DOHH2 (cell line): ENCODE measurements around the gene CASZ1.

Experiments used
- H3F3A ChIP-seq: fragments of 200-600 bp; sonication (generic), shearing (Covaris generic); 2 replicates; pipeline ENCODE4 v1.6.0; 2016; ENCODE audit warnings: antibody characterized with exemption, mild to moderate bottlenecking; ENCODE audit not compliant: control insufficient read depth, insufficient read depth
- H3K27ac ChIP-seq: fragments of 200-600 bp; sonication (generic); 2 replicates; pipeline ENCODE4 v1.5.1; 2014; ENCODE audit warnings: low read depth, mild to moderate bottlenecking, low read length, moderate library complexity
- H3K27me3 ChIP-seq: fragments of 200-600 bp; sonication (generic); 2 replicates; pipeline ENCODE4 v1.6.1; 2014; ENCODE audit warnings: mild to moderate bottlenecking, low read length, mixed read lengths; ENCODE audit not compliant: control insufficient read depth
- H3K36me3 ChIP-seq: fragments of 200-600 bp; sonication (generic); 2 replicates; pipeline ENCODE4 v1.6.1; 2014; ENCODE audit warnings: mild to moderate bottlenecking, low read length, moderate library complexity, mixed read lengths; ENCODE audit not compliant: control insufficient read depth
- H3K4me1 ChIP-seq: fragments of 200-600 bp; sonication (generic); 2 replicates; pipeline ENCODE4 v1.6.1; 2014; ENCODE audit warnings: mild to moderate bottlenecking, low read length, mixed read lengths; ENCODE audit not compliant: control insufficient read depth
- H3K4me2 ChIP-seq: fragments of 200-600 bp; sonication (generic); 2 replicates; pipeline ENCODE4 v1.6.0; 2014; ENCODE audit warnings: mild to moderate bottlenecking, low read length, moderate library complexity
- H3K4me3 ChIP-seq: fragments of 200-600 bp; sonication (generic); 2 replicates; pipeline ENCODE4 v1.5.1; 2014; ENCODE audit warnings: mild to moderate bottlenecking, low read length, mixed read lengths
- H3K79me2 ChIP-seq: fragments of 200-600 bp; sonication (generic); 2 replicates; pipeline ENCODE4 v1.6.1; 2014; ENCODE audit warnings: mild to moderate bottlenecking, low read length, mixed read lengths; ENCODE audit not compliant: control insufficient read depth
- H3K9me2 ChIP-seq: fragments of 200-600 bp; sonication (generic); replicated peaks from 2 replicates; pipeline ENCODE4 v1.6.1; 2014; ENCODE audit warnings: mild to moderate bottlenecking, low read length, mixed read lengths; ENCODE audit not compliant: control insufficient read depth
- H3K9me3 ChIP-seq: fragments of 200-600 bp; sonication (generic); 2 replicates; pipeline ENCODE4 v1.6.1; 2014; ENCODE audit warnings: antibody characterized with exemption, low read length, mixed read lengths; ENCODE audit not compliant: control insufficient read depth, insufficient read depth
- H4K20me1 ChIP-seq: fragments of 200-600 bp; sonication (generic); 2 replicates; pipeline ENCODE4 v1.6.0; 2014; ENCODE audit warnings: low read depth, mild to moderate bottlenecking, antibody characterized with exemption, low read length, moderate library complexity; ENCODE audit not compliant: control insufficient read depth, insufficient read depth
- CTCF ChIP-seq: fragments of 200-600 bp; sonication (generic); IDR thresholded peaks from one replicate; pipeline ENCODE4 v1.5.1; 2014; ENCODE audit warnings: antibody characterized with exemption, mild to moderate bottlenecking, low read depth, low read length; ENCODE audit not compliant: poor library complexity, severe bottlenecking
- EZH2phosphoT487 ChIP-seq: fragments of 200-600 bp; sonication (generic); IDR thresholded peaks from 2 replicates; pipeline ENCODE4 v1.6.1; 2017; ENCODE audit warnings: borderline replicate concordance, mild to moderate bottlenecking, antibody characterized with exemption, low read length, moderate library complexity, mixed read lengths

The CASZ1 gene

GRCh38 chr1:10613861-10614260, 182.6 kb downstream of the CASZ1 start:
- H3K79me2 ChIP-seq = no peaks in the 10 kb centered on the region
- no peaks in the 10 kb centered on the region for H3F3A ChIP-seq
- no peaks in the 10 kb centered on the region for H3K27me3 ChIP-seq
- H3K9me2 ChIP-seq = no peaks in the 10 kb centered on the region
- no peak for TF ChIP-seq EZH2phosphoT487
- H3K36me3 ChIP-seq = no peaks in the 10 kb centered on the region
- no peak overlapping the region for H3K4me3 ChIP-seq
- H4K20me1 ChIP-seq = no peaks in the 10 kb centered on the region
- H3K4me1 ChIP-seq = no peaks in the 10 kb centered on the region
- no peak overlapping the region for H3K27ac ChIP-seq
- no peaks in the 10 kb centered on the region for H3K9me3 ChIP-seq
- no peak overlapping the region for H3K4me2 ChIP-seq

GRCh38 chr1:10613340-10613739, 183.1 kb downstream of the CASZ1 start:
- no peaks in the 10 kb centered on the region for H3K79me2 ChIP-seq
- H3K4me3 ChIP-seq = no peak overlapping the region
- H3K27ac ChIP-seq = no peak overlapping the region
- TF ChIP-seq EZH2phosphoT487 = no peak
- TF ChIP-seq CTCF = no peak
- no peaks in the 10 kb centered on the region for H4K20me1 ChIP-seq
- H3F3A ChIP-seq = no peaks in the 10 kb centered on the region
- no peak overlapping the region for H3K4me2 ChIP-seq
- no peaks in the 10 kb centered on the region for H3K9me3 ChIP-seq
- no peaks in the 10 kb centered on the region for H3K9me2 ChIP-seq
- no peaks in the 10 kb centered on the region for H3K4me1 ChIP-seq
- no peaks in the 10 kb centered on the region for H3K36me3 ChIP-seq
- no peaks in the 10 kb centered on the region for H3K27me3 ChIP-seq

- H3K27me3 ChIP-seq = no peaks in the 10 kb centered on the region
- no peaks in the 10 kb centered on the region for H3F3A ChIP-seq
- no peaks in the 10 kb centered on the region for H3K36me3 ChIP-seq
- no peaks in the 10 kb centered on the region for H4K20me1 ChIP-seq
- H3K27ac ChIP-seq = no peak overlapping the region
- H3K79me2 ChIP-seq = no peaks in the 10 kb centered on the region
- H3K9me2 ChIP-seq = no peaks in the 10 kb centered on the region
- TF ChIP-seq EZH2phosphoT487 (no peak), CTCF (no peak)
- H3K4me3 ChIP-seq = no peak overlapping the region
- no peaks in the 10 kb centered on the region for H3K4me1 ChIP-seq
- no peaks in the 10 kb centered on the region for H3K9me3 ChIP-seq
- no peak overlapping the region for H3K4me2 ChIP-seq
Measured at GRCh38 chr1:10612436-10613160, 183.8 kb downstream of the CASZ1 start.

- H3K9me2 ChIP-seq = no peaks in the 10 kb centered on the region
- H3K27ac ChIP-seq = no peak overlapping the region
- no peaks in the 10 kb centered on the region for H3K27me3 ChIP-seq
- H3K9me3 ChIP-seq = no peaks in the 10 kb centered on the region
- no peaks in the 10 kb centered on the region for H4K20me1 ChIP-seq
- H3F3A ChIP-seq = no peaks in the 10 kb centered on the region
- H3K36me3 ChIP-seq = no peaks in the 10 kb centered on the region
- no peak overlapping the region for H3K4me3 ChIP-seq
- H3K4me1 ChIP-seq = no peaks in the 10 kb centered on the region
- H3K4me2 ChIP-seq = no peak overlapping the region
- no peak for TF ChIP-seq EZH2phosphoT487
- TF ChIP-seq CTCF = no peak
- no peaks in the 10 kb centered on the region for H3K79me2 ChIP-seq
Measured at GRCh38 chr1:10610901-10611600, 185.4 kb downstream of the CASZ1 start.
